ENCODE data around the gene KIF19.
"Not testable (repeated sequence)": the region's sequence is repeated elsewhere in the genome, so short reads cannot be mapped to it uniquely, and the experiment has no call there.

Gene KIF19

DNA sequence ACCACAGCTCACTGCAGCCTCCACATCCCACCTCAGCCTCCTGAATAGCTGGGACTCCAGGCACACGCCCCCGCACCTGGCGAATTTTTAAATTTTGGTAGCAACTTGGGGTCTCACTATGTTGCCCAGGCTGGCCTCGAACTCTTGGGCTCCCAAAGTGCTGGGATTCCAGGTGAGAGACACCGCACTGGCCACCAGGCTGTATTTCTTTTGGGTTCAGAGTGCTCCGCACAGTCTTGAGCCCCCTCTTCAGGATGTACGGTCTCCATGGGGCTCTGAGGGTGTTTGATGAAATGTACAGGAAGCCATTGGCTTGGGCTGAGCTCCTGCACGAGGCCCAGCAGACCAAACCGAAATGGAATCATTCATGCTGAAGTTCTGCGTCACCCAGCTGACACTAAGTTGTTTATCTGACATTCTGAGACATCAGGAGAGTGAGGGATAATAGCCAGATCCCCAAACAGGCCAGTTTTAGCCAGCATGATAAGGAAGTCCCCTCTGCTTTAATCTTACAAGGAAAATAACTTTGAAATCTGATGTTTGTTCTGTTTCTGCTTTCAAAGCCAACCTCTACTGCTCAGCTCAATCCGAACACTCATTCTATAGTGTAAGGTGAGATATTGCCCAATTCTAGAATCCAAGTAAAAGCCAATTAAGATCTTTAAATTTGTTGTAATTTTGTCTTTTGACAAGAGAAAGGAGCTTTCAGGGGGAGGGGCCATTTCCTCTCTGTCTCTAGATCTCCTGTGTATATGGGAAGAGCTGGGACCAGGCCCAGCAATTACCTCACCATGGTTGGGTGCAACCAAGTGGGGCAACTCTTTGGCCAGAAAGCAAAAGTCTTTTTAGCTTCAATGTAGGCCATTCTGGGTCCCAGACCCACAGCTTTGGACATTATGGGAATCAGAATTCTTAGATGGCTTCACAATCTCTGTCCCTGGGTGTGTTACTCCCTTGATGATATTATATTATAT lies 64.9 kb downstream of the KIF19 start:
- no peak for DNase-seq

GRCh38 chr17:74391771-74392170 lies 65.7 kb downstream of the KIF19 start:
- DNase-seq, result no peak

DNA sequence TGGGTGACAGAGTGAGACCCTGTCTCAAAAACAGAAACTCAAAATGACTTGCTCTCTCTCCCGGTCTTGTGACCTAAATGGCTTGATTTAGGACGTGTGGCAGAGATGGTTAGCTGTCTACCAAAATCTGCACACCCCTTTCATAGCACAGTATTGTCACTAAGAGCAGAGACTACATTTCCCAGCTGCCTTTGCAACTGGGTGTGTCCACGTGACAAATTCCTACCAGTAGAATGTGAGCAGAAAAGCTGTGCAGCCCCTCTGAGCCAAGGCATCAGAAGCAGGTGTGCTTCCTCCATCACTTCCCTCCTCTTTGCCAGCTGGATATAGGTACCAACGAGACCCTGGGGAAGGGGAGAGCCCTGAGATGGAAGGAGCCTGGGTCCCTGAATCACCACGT lies 66.8 kb downstream of the KIF19 start:
- DNase-seq, result no peak

DNA sequence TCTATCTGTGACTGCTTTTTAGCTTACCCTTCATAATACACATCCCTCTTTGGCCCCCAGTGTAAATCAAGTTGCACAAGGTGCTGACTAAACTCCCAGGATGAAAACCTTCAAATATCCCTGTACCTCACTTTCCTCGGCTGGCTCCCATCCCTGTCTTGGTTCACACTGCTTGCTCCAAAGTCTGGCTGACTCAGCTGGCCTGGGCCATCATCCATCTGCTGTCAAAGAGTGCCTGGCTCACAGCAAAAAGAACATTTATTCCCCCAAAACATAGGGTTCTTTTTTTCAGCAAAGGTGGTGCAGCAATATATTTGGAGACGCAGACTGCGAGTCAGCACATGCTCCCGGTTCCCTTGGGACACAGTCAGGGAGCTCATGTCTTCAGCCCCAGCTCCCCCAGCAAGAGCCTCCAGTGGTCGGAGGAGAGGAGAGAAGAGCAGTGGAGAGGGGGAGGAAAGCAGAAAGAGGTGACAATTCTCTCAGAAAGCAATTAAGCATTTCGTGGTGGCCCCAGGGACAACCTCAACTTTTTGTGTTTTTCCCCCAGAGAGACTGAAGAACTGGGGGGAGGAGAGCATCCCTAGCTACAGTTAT lies 67.4 kb downstream of the KIF19 start:
- no peak for DNase-seq

GRCh38 chr17:74394275-74394950 lies 68.4 kb downstream of the KIF19 start:
- DNase-seq, result no peak

DNA sequence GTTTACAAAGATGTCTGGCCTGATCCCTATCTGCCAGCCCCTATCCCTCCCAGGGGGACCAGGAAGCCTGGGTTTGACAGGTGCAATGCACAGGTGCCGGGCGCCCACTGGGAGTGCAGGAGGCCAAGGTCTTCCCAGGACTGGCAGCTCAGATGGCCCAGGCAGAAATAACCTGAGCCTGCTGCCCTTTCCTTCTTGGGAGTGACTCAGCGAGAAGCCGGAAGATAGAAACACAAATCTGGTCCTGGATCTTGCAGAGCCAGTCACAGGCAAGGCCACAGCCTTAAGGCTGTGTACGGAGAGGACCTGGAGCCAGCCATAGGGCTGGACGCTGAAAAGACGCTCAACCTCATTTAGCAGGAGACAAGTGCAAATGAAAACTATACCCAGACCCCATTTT lies 69.0 kb downstream of the KIF19 start:
- DNase-seq, result no peak

GRCh38 chr17:74396567-74396966 lies 70.5 kb downstream of the KIF19 start:
- no peak for DNase-seq

- no peak for DNase-seq
Measured at GRCh38 chr17:74402048-74402447, 76.0 kb downstream of the KIF19 start.

DNA sequence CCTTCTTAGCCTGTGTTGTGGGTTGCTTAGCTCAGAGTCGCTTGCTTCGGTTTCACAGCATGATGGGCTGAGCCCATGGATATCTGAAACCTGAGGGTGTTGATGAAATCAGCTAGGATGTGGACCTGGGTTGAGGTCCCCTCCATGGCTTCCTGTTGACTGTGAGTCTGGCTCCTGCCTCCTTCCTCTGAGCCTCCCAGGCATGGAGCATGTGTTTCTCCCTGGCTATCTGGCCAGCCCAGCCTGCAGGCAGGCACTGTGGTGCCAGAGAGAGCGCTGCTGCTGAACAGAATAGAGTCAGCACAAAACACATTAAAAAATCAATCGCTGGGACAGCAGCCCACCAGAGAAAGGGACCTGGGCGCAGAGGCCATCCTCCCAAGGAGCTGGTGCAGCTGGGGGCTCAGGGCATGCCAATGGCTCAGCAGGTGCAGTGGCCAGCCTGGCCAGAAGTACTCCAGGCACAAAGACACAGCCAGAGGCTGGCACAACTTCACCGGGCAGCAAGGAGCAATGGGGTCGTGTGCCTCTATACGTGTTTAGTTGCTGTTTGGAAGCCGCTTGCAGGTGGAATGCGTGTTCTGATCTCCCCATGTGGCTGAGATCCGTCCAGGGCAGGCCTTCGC lies 77.6 kb downstream of the KIF19 start:
- DNase-seq, result no peak

DNA sequence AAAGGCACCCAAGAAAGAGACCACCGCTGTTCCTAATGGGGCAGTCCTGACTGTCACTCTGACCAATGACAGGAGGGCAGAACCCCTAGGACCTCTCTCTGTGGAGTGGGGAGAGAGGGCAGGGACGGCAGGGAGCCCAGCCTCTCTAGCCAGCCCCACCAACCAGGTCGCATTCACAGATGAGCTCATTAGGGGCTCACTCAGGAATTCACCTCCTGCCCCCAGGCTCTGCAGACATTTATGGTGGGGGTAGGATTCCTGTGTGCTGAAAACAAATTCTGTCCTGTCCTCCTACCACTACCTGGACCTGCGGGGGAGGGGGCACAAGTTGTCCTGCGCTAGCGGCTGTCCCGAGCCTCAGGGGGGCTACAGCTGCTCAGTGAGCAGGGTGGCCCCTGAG lies 78.2 kb downstream of the KIF19 start:
- no peak for DNase-seq

DNA sequence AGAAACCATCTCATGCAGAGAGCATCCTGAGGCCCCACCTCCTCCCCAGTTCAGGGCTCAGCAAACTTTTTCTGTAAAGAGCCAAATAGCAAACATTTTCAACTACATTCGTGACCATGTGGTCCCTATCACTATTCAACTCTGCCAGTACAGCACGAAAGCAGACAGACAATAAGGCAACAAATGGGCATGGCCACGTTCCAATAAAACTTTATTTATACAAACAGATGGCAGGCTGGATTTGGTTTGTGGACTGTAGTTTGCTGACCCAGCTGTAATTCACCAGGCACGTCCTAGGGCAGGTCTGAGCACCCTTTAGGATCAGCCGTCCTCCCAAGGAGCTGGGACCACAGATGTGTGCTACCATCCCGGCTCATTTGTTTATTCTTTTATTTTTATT lies 78.8 kb downstream of the KIF19 start:
- DNase-seq, result no peak

GRCh38 chr17:74405311-74405710 lies 79.3 kb downstream of the KIF19 start:
- DNase-seq, result not testable (repeated sequence)
